ENCODE data around the gene NCBP3. TPM values are rescaled to one million over a fixed set of nuclear protein-coding genes. Genes with fewer than 3 reads are reported as not detected.
"Not testable (repeated sequence)": the region's sequence is repeated elsewhere in the genome, so short reads cannot be mapped to it uniquely, and the experiment has no call there.

The NCBP3 gene
- total and polyA plus RNA-seq, 9 donors, result 15.7 to 43.2 (median 37.6) TPM

DNA sequence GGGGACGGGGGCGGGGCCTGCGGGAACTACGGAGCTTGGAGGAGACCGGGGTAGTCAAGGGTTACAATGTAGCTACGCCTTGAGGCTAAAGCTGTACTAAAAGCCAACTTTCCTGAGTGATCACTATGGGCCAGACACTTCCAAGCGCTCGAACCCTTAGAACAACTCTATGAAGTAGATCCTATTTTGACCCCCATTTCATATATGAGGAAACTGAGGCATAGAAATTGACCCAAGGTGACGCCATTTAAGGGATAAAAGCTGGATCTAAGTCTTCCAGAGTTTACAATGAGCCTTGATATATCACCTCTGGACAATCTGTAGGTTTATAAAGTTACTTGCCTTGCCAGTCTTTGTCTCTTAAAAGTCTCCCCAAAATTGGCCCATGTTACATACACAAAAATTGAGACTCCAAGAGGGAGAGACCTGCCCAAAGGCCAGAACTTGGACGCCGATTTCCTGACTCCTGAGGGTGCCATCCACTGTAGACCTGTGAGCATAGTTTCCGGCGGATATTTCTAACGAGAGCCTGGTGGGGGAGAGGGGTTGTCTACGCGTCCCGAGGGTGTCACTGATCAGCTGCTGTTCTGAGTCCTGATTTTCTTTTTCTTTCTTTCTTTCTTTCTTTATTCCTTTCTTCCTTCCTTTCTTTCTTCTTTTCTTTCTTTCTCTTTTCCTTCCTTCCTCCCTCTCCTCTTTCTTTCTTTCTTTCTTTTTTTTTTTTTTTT is 555 bp upstream of the NCBP3 start:
- no peaks in the 10 kb centered on the region for H3K36me3 ChIP-seq
- DNase-seq, result no peak
- H3K27ac ChIP-seq, result no peak overlapping the region
- TF ChIP-seq EP300 (IDR thresholded peaks at IDR 0.05), result no peak
- TF ChIP-seq, protein P1, sequence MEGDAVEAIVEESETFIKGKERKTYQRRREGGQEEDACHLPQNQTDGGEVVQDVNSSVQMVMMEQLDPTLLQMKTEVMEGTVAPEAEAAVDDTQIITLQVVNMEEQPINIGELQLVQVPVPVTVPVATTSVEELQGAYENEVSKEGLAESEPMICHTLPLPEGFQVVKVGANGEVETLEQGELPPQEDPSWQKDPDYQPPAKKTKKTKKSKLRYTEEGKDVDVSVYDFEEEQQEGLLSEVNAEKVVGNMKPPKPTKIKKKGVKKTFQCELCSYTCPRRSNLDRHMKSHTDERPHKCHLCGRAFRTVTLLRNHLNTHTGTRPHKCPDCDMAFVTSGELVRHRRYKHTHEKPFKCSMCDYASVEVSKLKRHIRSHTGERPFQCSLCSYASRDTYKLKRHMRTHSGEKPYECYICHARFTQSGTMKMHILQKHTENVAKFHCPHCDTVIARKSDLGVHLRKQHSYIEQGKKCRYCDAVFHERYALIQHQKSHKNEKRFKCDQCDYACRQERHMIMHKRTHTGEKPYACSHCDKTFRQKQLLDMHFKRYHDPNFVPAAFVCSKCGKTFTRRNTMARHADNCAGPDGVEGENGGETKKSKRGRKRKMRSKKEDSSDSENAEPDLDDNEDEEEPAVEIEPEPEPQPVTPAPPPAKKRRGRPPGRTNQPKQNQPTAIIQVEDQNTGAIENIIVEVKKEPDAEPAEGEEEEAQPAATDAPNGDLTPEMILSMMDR (IDR thresholded peaks at IDR 0.05), result no peak
- TF ChIP-seq POLR2A (IDR thresholded peaks at IDR 0.05), result no peak
- H3K27me3 ChIP-seq, result no peaks in the 10 kb centered on the region
- no peaks in the 10 kb centered on the region for H3K9me3 ChIP-seq
- H3K4me1 ChIP-seq (ENCODE audit: insufficient read depth), result no peaks in the 10 kb centered on the region
- peak overlapping the region; percentile 100 for H3K4me3 ChIP-seq
- intact Hi-C loops (cut with DNase I), result loop anchor here in 2 of 4 donors (5.0 kb wide), 2 partner anchors 94 to 109 kb away; no protein-coding TSS in a partner anchor
- WGBS, 3 donors, result 41 to 42% (median 42%) methylated on average over 17 of the region's 17 CpGs

DNA sequence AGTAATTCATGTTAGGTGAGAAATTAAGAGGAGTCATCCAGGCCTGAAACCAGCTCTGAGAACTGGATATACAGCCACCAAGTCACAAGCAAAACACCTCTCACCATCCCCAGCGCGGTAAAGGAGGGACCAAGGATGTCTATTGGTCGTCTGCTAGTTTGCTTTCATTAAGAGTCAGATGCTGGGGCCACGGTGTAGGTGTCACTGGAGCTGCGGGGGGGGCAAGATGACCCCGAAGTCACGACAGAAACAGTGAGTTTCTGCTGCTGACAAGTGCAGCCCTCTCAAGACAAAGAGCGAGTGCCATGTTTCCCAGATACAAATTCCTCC is 790 bp downstream of the NCBP3 start:
- 1% methylated on average over 8 of the region's 8 CpGs for WGBS, 3 donors
- no peaks in the 10 kb centered on the region for H3K27me3 ChIP-seq
- TF ChIP-seq, protein P1 (IDR thresholded peaks at IDR 0.05), result no peak
- TF ChIP-seq EP300 (IDR thresholded peaks at IDR 0.05) (no peak), POLR2A (IDR thresholded peaks at IDR 0.05) (no peak)
- DNase-seq, result no peak
- H3K9me3 ChIP-seq, result no peaks in the 10 kb centered on the region
- intact Hi-C loops (cut with DNase I), result loop anchor here in 2 of 4 donors (5.0 kb wide), 2 partner anchors 93 to 108 kb away; no protein-coding TSS in a partner anchor
- peak overlapping the region in 1 of 2 donors; percentile 59 for H3K27ac ChIP-seq
- no peaks in the 10 kb centered on the region for H3K36me3 ChIP-seq
- no peaks in the 10 kb centered on the region for H3K4me1 ChIP-seq (ENCODE audit: insufficient read depth)
- H3K4me3 ChIP-seq, result peak overlapping the region; percentile 100

DNA sequence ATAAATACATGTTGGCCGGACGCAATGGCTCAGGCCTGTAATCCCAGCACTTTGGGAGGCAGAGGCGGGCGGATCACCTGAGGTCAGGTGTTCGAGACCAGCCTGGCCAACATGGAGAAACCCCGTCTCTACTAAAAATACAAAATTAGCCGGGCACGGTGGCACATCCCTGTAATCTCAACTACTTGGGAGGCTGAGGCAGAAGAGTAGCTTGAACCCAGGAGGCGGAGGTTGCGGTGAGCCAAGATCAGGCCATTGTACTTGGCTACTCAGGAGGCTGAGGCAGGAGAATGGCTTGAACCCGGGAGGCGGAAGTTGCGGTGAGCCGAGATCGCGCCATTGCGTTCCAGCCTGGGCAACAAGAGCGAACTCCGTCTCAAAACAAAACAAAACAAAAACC is 1.5 kb downstream of the NCBP3 start:
- H3K27me3 ChIP-seq; H3K4me3 ChIP-seq; DNase-seq; H3K27ac ChIP-seq; H3K9me3 ChIP-seq; H3K36me3 ChIP-seq; H3K4me1 ChIP-seq (ENCODE audit: insufficient read depth): not testable (repeated sequence)
- WGBS, 3 donors, result 84 to 91% (median 86%) methylated on average over 19 of the region's 19 CpGs
- intact Hi-C loops (cut with DNase I), result loop anchor here in 1 of 4 donors (5.0 kb wide), 1 partner anchor 107 kb away; no protein-coding TSS in a partner anchor

DNA sequence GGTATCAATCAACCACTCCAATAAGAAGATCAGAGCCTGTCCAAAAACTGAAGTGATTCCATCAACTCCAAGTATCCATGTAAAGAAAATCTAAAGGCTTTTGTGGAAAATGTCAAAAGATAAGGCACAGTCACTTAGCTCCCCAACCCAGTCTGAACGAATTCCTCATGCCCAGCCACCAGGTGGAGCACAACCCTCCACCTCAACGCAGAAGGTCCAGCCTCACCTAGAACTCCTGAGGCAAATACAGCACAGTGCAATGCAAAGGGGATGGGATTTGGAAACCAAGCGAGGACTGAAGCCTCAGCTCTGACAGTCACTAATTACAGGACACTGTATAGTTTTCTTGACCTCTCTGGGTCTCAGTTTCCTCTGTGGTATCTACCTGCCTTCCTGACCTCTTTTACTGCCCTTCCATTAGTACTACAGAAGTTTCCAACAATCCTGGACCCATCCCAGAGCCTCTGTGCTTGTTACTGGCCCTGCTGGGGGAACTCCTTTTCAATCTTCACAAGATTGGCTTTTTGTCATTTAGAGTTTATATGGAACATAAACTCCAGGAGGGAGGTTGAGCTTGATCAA is 2.0 kb downstream of the NCBP3 start:
- DNase-seq, result no peak
- no peaks in the 10 kb centered on the region for H3K9me3 ChIP-seq
- no peaks in the 10 kb centered on the region for H3K27me3 ChIP-seq
- TF ChIP-seq, protein P1 (IDR thresholded peaks at IDR 0.05), result no peak
- TF ChIP-seq EP300 (IDR thresholded peaks at IDR 0.05) (no peak), POLR2A (IDR thresholded peaks at IDR 0.05) (no peak)
- intact Hi-C loops (cut with DNase I), result loop anchor here in 1 of 4 donors (5.0 kb wide), 1 partner anchor 107 kb away; no protein-coding TSS in a partner anchor
- 50 to 57% (median 53%) methylated on average over 3 of the region's 3 CpGs for WGBS, 3 donors
- H3K36me3 ChIP-seq, result no peaks in the 10 kb centered on the region
- H3K4me1 ChIP-seq (ENCODE audit: insufficient read depth), result no peaks in the 10 kb centered on the region
- no peak overlapping the region for H3K27ac ChIP-seq
- H3K4me3 ChIP-seq, result no peak overlapping the region

DNA sequence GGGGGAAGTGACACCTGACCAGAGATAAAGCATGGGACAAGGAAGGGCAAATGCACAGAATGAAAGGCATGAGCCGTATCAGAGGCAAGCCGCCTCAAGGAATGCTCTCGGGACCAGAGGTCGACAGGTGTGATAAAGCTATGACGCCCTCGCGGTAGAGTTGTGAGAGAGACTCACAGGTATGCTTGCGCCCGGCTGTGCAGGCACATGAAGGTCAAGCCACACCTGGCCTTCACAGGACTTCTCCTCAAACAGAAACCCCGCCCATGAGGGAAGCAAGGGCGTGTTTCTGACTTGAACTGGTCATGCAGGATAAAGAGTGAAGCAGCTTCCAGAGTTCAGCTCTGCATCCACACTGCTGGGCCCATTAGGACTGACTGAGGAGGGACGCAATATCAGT is 7.8 kb downstream of the NCBP3 start:
- TF ChIP-seq POLR2A (IDR thresholded peaks at IDR 0.05), result no peak
- TF ChIP-seq EP300 (IDR thresholded peaks at IDR 0.05), result no peak
- TF ChIP-seq, protein P1 (IDR thresholded peaks at IDR 0.05), result no peak
- no peak for DNase-seq
- Histone ChIP-seq H3K9me3 (no peaks in the 10 kb centered on the region), H3K27ac (no peak overlapping the region), H3K36me3 (no peaks in the 10 kb centered on the region), H3K4me1 (ENCODE audit: insufficient read depth) (no peaks in the 10 kb centered on the region), H3K27me3 (no peaks in the 10 kb centered on the region), H3K4me3 (no peak overlapping the region)
- 82 to 86% (median 84%) methylated on average over 12 of the region's 12 CpGs for WGBS, 3 donors
- intact Hi-C loops (cut with DNase I), result no loop called here

All from ovary (tissue), 9 donors.